Osteocyte (in vitro differentiated cells): Measurements from ENCODE around the gene TMEM61. TPM values are rescaled to one million over a fixed set of nuclear protein-coding genes. Genes with fewer than 3 reads are reported as not detected.
A peak's percentile ranks its signal among the peaks of the same experiment; 100 is the strongest.
"Not testable (repeated sequence)": the region's sequence is repeated elsewhere in the genome, so short reads cannot be mapped to it uniquely, and the experiment has no call there.

ENCODE experiments used
- DNase-seq: peaks from one replicate; pipeline ENCODE4 v3.0.0; 2021; ENCODE audit warnings: mixed read lengths; ENCODE audit not compliant: unreplicated experiment; ENCODE audit errors: extremely low spot score
- H3K27ac Mint-ChIP-seq: one replicate; pipeline ENCODE4 v1.8.0; 2021; ENCODE audit warnings: mild to moderate bottlenecking, mixed read lengths; ENCODE audit not compliant: unreplicated experiment
- H3K27me3 Mint-ChIP-seq: one replicate; pipeline ENCODE4 v1.8.0; 2021; ENCODE audit warnings: mixed read lengths; ENCODE audit not compliant: unreplicated experiment
- H3K36me3 Mint-ChIP-seq: one replicate; pipeline ENCODE4 v1.8.0; 2021; ENCODE audit warnings: mixed read lengths; ENCODE audit not compliant: unreplicated experiment
- H3K4me1 Mint-ChIP-seq: one replicate; pipeline ENCODE4 v1.8.0; 2021; ENCODE audit warnings: mixed read lengths; ENCODE audit not compliant: unreplicated experiment
- H3K4me3 Mint-ChIP-seq: one replicate; pipeline ENCODE4 v1.8.0; 2021; ENCODE audit warnings: mild to moderate bottlenecking, moderate library complexity, mixed read lengths; ENCODE audit not compliant: unreplicated experiment
- H3K9me3 Mint-ChIP-seq: one replicate; pipeline ENCODE4 v1.8.0; 2021; ENCODE audit warnings: mixed read lengths; ENCODE audit not compliant: unreplicated experiment
- CTCF ChIP-seq: fragments of 200-600 bp; sonication (generic); IDR thresholded peaks from 2 replicates; pipeline ENCODE4 v1.5.0; 2021; ENCODE audit warnings: antibody characterized with exemption, mild to moderate bottlenecking, moderate library complexity
- long read RNA-seq: library from polyadenylated mRNA; unstranded; transcript quantifications from one replicate; pipeline ENCODE4 v2.0.0, GENCODE V29; 2021
- total RNA-seq: library from RNA; stranded (reverse); gene quantifications from 2 replicates; pipeline ENCODE4 v1.2.1, GENCODE V29; 2021

The TMEM61 gene
- not detected in 2 replicates for total RNA-seq
- long read RNA-seq, result 0 reads

DNA sequence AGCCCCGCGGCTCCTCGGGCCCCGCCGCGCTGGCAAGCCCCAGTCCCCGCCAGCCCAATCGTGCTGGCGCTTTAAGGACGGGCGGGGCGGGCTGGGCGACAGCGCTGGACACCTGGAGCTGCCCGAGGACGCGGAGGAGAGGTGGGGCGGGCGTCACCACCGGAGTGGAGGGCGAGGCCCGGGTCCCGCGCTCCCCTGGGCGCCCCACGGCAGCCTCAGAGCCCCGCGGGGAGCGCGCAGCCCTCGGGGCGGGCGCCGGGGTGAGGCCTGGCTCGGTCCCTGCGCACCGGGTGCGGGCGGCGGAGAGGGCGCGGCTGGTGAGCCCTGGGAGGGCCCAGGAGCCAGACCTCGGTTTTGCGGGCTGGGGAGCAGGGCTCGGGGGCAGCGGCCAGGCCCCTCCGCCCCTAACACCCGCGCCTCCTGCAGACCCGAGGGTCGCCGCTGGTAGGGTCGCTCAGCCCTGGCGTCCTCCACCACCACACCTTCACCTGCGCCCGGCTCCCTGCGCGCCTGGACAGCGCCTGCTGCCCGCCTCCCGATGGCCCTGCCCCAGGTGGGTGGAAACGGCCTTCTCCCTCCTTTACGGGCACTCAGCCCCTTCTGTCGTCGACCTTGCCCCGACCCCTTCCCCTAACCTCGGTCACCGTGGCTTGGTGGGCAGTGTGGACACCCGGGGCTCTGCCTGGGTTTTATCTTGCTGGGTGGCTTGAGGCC, at the start of gene TMEM61:
Gene TMEM61 (plus strand): TSS at position 101 of the 714 bp plus-strand sequence. CDS start 438 bp downstream, at position 539.
- Mint-ChIP-seq H3K4me1 (peaks cover 9% of the 10 kb centered on the region), H3K27ac (no peak within 1 kb of the TSS), H3K27me3 (peaks cover 20% of the 10 kb centered on the region), H3K9me3 (no peaks in the 10 kb centered on the region), H3K4me3 (peak within 1 kb of the TSS; percentile 65), H3K36me3 (no peaks in the 10 kb centered on the region)
- no peak for DNase-seq
- TF ChIP-seq CTCF, result no peak

DNA sequence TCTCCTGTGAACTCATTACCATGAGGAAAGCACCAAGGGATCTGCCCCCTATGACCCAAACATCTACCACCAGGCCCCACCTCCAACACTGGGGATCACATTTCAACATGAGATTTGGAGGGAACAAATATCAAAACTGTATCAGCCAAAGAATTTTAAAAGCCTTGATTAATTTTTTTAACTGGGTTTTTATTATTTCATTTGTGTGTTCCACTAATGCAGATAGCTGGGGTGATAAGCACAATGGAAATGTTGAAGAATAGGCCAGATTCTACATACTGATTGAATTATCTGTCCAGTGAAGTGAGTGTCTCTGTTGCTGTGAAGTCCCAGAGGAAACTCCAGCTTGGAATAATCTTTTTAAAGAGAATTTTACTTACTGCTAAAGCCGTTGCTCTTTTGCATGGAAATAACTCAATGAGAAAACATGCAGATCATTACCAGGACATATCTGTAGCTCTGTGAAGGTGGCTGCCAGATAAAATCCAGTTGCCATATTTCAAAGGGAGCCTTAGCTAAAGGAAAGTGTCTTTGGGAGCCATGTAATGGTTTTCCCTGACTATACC, 49.1 kb upstream of the TMEM61 start:
- Mint-ChIP-seq H3K4me3 (no peak overlapping the region), H3K27me3 (no peaks in the 10 kb centered on the region), H3K4me1 (peaks cover 38% of the 10 kb centered on the region), H3K27ac (no peak overlapping the region), H3K9me3 (peaks cover 5% of the 10 kb centered on the region), H3K36me3 (peaks cover 3% of the 10 kb centered on the region)
- no peak for TF ChIP-seq CTCF
- DNase-seq, result no peak

DNA sequence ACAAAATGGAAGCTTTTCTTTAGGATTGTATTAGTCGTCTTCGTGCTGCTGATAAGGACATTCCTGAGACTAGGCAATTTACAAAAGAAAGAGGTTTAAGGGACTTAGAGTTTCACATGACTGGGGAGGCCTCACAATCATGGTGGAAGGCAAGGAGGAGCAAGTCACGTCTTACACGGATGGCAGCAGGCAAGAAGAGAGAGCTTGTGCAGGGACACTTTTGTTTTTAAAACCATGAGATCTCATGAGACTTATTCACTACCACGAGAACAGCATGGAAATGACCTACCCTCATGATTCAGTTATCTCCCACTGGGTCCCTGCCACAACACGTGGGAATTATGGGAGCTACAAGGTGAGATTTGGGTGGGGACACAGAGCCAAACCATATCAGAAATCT, 46.3 kb upstream of the TMEM61 start:
- DNase-seq, H3K4me3 Mint-ChIP-seq, H3K9me3 Mint-ChIP-seq, H3K27me3 Mint-ChIP-seq, H3K36me3 Mint-ChIP-seq: not testable (repeated sequence)
- H3K4me1 Mint-ChIP-seq, result peaks cover 52% of the 10 kb centered on the region
- H3K27ac Mint-ChIP-seq, result peak overlapping the region; percentile 94

DNA sequence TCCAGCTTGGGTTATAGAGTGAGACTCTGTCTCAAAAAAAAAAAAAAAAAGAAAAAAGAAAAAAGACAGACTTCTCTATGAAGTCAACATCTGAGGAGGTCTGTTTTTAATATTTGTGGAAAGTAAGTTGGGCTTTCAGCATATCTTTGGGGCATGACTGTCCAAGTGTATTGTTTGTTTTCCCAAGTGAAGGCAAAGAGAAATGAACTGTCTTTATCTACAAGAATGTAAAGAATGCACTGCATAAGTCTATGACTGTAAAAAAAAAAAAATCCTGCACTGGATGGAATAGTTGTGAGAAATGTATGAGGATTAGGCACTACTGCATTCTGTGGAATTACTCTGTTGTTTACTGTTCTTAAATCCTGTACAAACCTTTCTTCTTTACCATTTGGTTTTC, 45.6 kb upstream of the TMEM61 start:
- H3K4me3 Mint-ChIP-seq, result no peak overlapping the region
- TF ChIP-seq CTCF, result no peak
- no peak for DNase-seq

DNA sequence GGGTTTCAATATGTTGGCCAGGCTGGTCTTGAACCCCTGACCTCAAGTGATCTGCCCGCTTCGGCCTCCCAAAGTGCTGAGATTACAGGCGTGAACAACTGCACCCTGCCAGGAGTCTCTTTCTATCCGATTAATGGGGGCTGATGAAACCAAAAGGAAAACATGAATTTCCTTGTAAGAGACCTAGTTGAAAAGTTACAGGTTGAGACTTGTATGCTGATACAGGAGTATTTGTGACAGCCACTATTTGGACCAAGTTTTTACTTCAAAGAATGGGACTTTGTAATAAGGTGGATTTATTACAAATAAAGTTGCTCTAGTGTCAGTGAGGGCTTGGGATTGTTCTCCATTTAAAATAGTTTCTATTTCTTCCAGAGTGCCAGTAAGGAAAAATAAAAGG, 43.6 kb upstream of the TMEM61 start:
- H3K36me3 Mint-ChIP-seq, result peaks cover 3% of the 10 kb centered on the region
- H3K27me3 Mint-ChIP-seq, result no peaks in the 10 kb centered on the region
- peaks cover 61% of the 10 kb centered on the region for H3K4me1 Mint-ChIP-seq
- peaks cover 5% of the 10 kb centered on the region for H3K9me3 Mint-ChIP-seq
- H3K4me3 Mint-ChIP-seq, result no peak overlapping the region
- no peak for TF ChIP-seq CTCF
- DNase-seq, result no peak
- peak overlapping the region; percentile 19 for H3K27ac Mint-ChIP-seq

More for the DNA sequence above, 45.6 kb upstream of the TMEM61 start:
- peaks cover 3% of the 10 kb centered on the region for H3K36me3 Mint-ChIP-seq
- peaks cover 56% of the 10 kb centered on the region for H3K4me1 Mint-ChIP-seq
- H3K27ac Mint-ChIP-seq, result peak overlapping the region; percentile 94
- H3K9me3 Mint-ChIP-seq, result peaks cover 5% of the 10 kb centered on the region
- no peaks in the 10 kb centered on the region for H3K27me3 Mint-ChIP-seq
